Caco-2 (cell line): ENCODE results near the gene VPS8. TPM values are rescaled to one million over a fixed set of nuclear protein-coding genes. Genes with fewer than 3 reads are reported as not detected.

Experiments used
- BruUV-seq: library from RNA; stranded (reverse); fragments of 400-500 nt; replicated peaks from 2 replicates; lab custom pipeline; 2021; lab: Mats Ljungman, UMichigan
- CTCF ChIA-PET: fragments of 300-600 bp; sonication (Branson Sonifier 250); formaldehyde crosslinking; loops from one replicate; lab custom pipeline; 2022; ENCODE audit warnings: antibody characterized with exemption; lab: Charles Lee
- POLR2A ChIA-PET: fragments of 300-600 bp; sonication (Branson Sonifier 250); formaldehyde crosslinking; loops from one replicate; lab custom pipeline; 2022; ENCODE audit warnings: antibody characterized with exemption; lab: Charles Lee
- DNase-seq, 2 experiments: peaks; one replicate each; pipeline versions ENCODE4 v3.0.0 to v3.0.0-alpha.2; 2020 to 2022
- H3K27me3 ChIP-seq: replicated peaks from 2 replicates; pipeline ENCODE4 v1.6.0; 2011; ENCODE audit warnings: low read length; ENCODE audit not compliant: control insufficient read depth, insufficient read depth
- H3K36me3 ChIP-seq: 2 replicates; pipeline ENCODE4 v1.5.1; 2011; ENCODE audit warnings: low read length; ENCODE audit not compliant: control insufficient read depth, insufficient read depth
- H3K4me1 ChIP-seq: fragments of 250-450 bp; sonication (Bioruptor Pico); 2 replicates; pipeline ENCODE4 v1.5.1; 2020; ENCODE audit warnings: mild to moderate bottlenecking
- H3K4me3 ChIP-seq: 2 replicates; pipeline ENCODE4 v1.5.1; 2011; ENCODE audit warnings: low read depth, mild to moderate bottlenecking, control low read depth, low read length
- H3K9me3 ChIP-seq: fragments of 250-450 bp; sonication (Bioruptor Pico); 2 replicates; pipeline ENCODE4 v1.5.1; 2020; ENCODE audit warnings: mild to moderate bottlenecking, moderate library complexity
- H3K27ac Mint-ChIP-seq: one replicate; pipeline ENCODE4 v1.8.0; 2022; ENCODE audit warnings: mixed read lengths; ENCODE audit not compliant: unreplicated experiment
- H3K27me3 Mint-ChIP-seq: one replicate; pipeline ENCODE4 v1.8.0; 2022; ENCODE audit warnings: mixed read lengths; ENCODE audit not compliant: insufficient read depth, unreplicated experiment
- H3K36me3 Mint-ChIP-seq: one replicate; pipeline ENCODE4 v1.8.0; 2022; ENCODE audit warnings: mild to moderate bottlenecking, mixed read lengths; ENCODE audit not compliant: insufficient read depth, unreplicated experiment
- H3K4me1 Mint-ChIP-seq: one replicate; pipeline ENCODE4 v1.8.0; 2022; ENCODE audit warnings: low read depth, mixed read lengths; ENCODE audit not compliant: unreplicated experiment
- H3K4me3 Mint-ChIP-seq: one replicate; pipeline ENCODE4 v1.8.0; 2022; ENCODE audit warnings: mild to moderate bottlenecking, moderate library complexity, mixed read lengths; ENCODE audit not compliant: unreplicated experiment
- H3K9me3 Mint-ChIP-seq: one replicate; pipeline ENCODE4 v1.8.0; 2022; ENCODE audit warnings: mixed read lengths; ENCODE audit not compliant: unreplicated experiment
- intact Hi-C: fragments of 100-400 bp; cut with micrococcal nuclease; formaldehyde crosslinking; loops from one replicate; pipeline ENCODE4 v1.10.0; 2022; ENCODE audit not compliant: unreplicated experiment
- total RNA-seq: library from RNA; stranded (reverse); gene quantifications from 2 replicates; pipeline ENCODE4 v1.2.3, GENCODE V29; 2022
- TF ChIP-seq, protein P1 (sequence below), 2 experiments: fragments of 200-600 bp in 1 of 2; IDR thresholded peaks; 1 replicate in 1 of 2; 2 replicates in 1 of 2; pipeline versions ENCODE4 v1.5.1 to v1.8.0; 2011 to 2022; ENCODE audit warnings: antibody characterized with exemption in 1 of 2, control low read depth in 1 of 2, inconsistent platforms in 1 of 2, low read depth in 1 of 2, low read length in 1 of 2, mild to moderate bottlenecking in 1 of 2, moderate library complexity in 1 of 2; ENCODE audit not compliant: insufficient read depth in 1 of 2, severe bottlenecking in 1 of 2, unreplicated experiment in 1 of 2

VPS8 gene
- total RNA-seq, 1 experiment from 2014 or later, result 44.7 TPM

DNA sequence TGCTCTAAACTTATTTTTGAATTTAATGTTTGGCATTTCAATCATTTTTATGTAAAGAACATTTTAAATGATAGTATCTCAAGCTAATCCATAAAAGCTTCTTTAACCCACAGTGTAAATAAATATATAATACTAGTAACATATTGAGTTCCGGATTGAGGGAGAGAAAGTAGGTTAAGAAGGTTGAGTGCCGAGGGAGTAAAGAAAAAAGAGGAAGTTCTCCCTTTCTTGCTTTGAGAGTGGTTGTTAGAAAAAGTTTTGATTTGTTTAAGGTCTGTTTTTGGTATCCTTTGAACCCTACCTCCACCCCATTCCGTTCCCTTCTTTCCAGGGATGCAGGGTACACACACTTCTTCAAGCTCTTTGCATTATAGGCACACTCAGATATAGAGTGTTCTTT lies 130.8 kb downstream of the VPS8 start:
- no TSS peak for BruUV-seq
- H3K27ac Mint-ChIP-seq, result no peak overlapping the region
- ChIA-PET POLR2A (no interaction called here), CTCF (no interaction called here)
- no peak for DNase-seq
- TF ChIP-seq, protein P1, sequence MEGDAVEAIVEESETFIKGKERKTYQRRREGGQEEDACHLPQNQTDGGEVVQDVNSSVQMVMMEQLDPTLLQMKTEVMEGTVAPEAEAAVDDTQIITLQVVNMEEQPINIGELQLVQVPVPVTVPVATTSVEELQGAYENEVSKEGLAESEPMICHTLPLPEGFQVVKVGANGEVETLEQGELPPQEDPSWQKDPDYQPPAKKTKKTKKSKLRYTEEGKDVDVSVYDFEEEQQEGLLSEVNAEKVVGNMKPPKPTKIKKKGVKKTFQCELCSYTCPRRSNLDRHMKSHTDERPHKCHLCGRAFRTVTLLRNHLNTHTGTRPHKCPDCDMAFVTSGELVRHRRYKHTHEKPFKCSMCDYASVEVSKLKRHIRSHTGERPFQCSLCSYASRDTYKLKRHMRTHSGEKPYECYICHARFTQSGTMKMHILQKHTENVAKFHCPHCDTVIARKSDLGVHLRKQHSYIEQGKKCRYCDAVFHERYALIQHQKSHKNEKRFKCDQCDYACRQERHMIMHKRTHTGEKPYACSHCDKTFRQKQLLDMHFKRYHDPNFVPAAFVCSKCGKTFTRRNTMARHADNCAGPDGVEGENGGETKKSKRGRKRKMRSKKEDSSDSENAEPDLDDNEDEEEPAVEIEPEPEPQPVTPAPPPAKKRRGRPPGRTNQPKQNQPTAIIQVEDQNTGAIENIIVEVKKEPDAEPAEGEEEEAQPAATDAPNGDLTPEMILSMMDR (IDR thresholded peaks at IDR 0.05; ENCODE audit: insufficient read depth in 1 of 2, low read depth in 1 of 2, low read length in 1 of 2, severe bottlenecking in 1 of 2, unreplicated experiment in 1 of 2), result no peak
- H3K9me3 Mint-ChIP-seq, result no peaks in the 10 kb centered on the region
- no peaks in the 10 kb centered on the region for H3K4me1 ChIP-seq
- intact Hi-C loops, result no loop called here
- H3K4me3 ChIP-seq, result no peak overlapping the region
- no peaks in the 10 kb centered on the region for H3K36me3 ChIP-seq
- H3K9me3 ChIP-seq, result no peaks in the 10 kb centered on the region
- H3K36me3 Mint-ChIP-seq, result peaks cover 4% of the 10 kb centered on the region
- H3K27me3 ChIP-seq, result no peaks in the 10 kb centered on the region
- no peak overlapping the region for H3K4me3 Mint-ChIP-seq
- no peaks in the 10 kb centered on the region for H3K4me1 Mint-ChIP-seq
- H3K27me3 Mint-ChIP-seq, result no peaks in the 10 kb centered on the region

DNA sequence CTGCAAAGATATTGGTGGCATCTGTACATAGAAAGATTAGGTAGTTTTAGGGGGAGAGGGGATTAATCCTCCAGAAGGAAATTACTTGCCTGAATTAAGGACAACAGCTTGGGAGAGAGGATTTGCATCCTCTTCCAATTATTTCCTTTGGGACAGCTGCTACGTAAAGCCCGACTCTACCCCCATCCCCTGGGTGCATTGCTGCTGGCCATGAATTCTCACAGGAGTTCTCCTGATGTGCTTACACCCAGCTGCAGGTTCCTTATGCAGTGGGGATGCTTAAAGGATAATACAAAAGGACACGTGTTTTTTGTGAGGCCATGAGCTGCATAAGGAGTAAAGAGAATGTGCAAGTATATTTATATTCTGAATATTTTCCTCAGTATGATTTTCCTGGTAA lies 132.3 kb downstream of the VPS8 start:
- intact Hi-C loops, result no loop called here

DNA sequence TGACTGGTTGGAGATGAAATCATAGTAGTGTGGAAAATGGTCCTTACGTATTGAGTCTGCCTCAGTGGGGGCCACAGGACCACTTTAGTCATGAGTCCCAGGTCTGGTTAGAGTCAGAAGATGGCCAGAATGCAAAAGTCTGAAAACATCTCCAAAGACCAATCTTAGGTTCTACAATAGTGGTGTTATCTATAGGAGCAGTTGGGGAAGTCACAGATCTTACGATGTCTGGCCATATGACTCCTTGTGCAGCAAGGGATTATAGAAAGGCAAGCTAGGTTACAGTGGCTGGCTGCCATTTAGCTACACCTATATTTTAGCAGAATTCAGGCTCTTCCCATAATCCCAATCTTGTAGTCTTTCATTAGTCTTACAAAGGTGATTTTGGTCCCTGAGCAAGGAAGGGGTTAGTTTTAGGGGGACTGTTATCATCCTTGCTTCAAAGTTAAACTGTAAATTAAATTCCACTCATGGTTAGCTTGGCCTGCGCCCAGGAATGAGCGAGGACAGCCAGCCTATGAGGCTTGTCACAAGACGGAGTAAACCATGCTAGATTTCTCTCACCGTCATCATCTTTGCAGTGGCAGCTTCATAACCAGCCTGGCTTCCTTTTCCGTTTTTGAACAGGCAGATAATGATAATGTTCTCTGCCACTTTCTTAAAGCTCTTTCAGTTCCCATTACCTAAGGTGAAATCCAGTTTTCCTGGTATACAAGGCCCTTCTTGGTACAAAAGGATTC lies 134.1 kb downstream of the VPS8 start:
- H3K36me3 ChIP-seq, result no peaks in the 10 kb centered on the region
- no TSS peak for BruUV-seq
- H3K27me3 ChIP-seq, result no peaks in the 10 kb centered on the region
- no peak overlapping the region for H3K4me3 ChIP-seq
- intact Hi-C loops, result no loop called here
- ChIA-PET CTCF (no interaction called here), POLR2A (no interaction called here)
- no peaks in the 10 kb centered on the region for H3K9me3 ChIP-seq
- Mint-ChIP-seq H3K27ac (no peak overlapping the region), H3K9me3 (no peaks in the 10 kb centered on the region), H3K27me3 (no peaks in the 10 kb centered on the region), H3K4me3 (no peak overlapping the region), H3K36me3 (peaks cover 10% of the 10 kb centered on the region), H3K4me1 (no peaks in the 10 kb centered on the region)
- TF ChIP-seq, protein P1 (IDR thresholded peaks at IDR 0.05; ENCODE audit: insufficient read depth in 1 of 2, low read depth in 1 of 2, low read length in 1 of 2, severe bottlenecking in 1 of 2, unreplicated experiment in 1 of 2), result no peak
- DNase-seq, result no peak
- H3K4me1 ChIP-seq, result no peaks in the 10 kb centered on the region

More for the DNA sequence above, 132.3 kb downstream of the VPS8 start:
- TF ChIP-seq, protein P1 (IDR thresholded peaks at IDR 0.05; ENCODE audit: insufficient read depth in 1 of 2, low read depth in 1 of 2, low read length in 1 of 2, severe bottlenecking in 1 of 2, unreplicated experiment in 1 of 2), result no peak
- no peaks in the 10 kb centered on the region for H3K9me3 Mint-ChIP-seq
- H3K4me3 Mint-ChIP-seq, result no peak overlapping the region
- POLR2A ChIA-PET, result no interaction called here
- H3K4me1 Mint-ChIP-seq, result no peaks in the 10 kb centered on the region
- no peaks in the 10 kb centered on the region for H3K36me3 ChIP-seq
- no peaks in the 10 kb centered on the region for H3K27me3 ChIP-seq
- CTCF ChIA-PET, result no interaction called here
- no peaks in the 10 kb centered on the region for H3K27me3 Mint-ChIP-seq
- no peak overlapping the region for H3K27ac Mint-ChIP-seq
- H3K4me3 ChIP-seq, result no peak overlapping the region
- no peaks in the 10 kb centered on the region for H3K4me1 ChIP-seq
- no TSS peak for BruUV-seq
- no peaks in the 10 kb centered on the region for H3K9me3 ChIP-seq
- H3K36me3 Mint-ChIP-seq, result peaks cover 4% of the 10 kb centered on the region
- no peak for DNase-seq
